ENCODE data around the gene RAMAC. TPM values are rescaled to one million over a fixed set of nuclear protein-coding genes. Genes with fewer than 3 reads are reported as not detected.
"Not testable (repeated sequence)": the region's sequence is repeated elsewhere in the genome, so short reads cannot be mapped to it uniquely, and the experiment has no call there.

RAMAC gene
- total RNA-seq, 4 donors from 2014 or later = 16.4 to 28.0 (median 23.7) TPM

DNA sequence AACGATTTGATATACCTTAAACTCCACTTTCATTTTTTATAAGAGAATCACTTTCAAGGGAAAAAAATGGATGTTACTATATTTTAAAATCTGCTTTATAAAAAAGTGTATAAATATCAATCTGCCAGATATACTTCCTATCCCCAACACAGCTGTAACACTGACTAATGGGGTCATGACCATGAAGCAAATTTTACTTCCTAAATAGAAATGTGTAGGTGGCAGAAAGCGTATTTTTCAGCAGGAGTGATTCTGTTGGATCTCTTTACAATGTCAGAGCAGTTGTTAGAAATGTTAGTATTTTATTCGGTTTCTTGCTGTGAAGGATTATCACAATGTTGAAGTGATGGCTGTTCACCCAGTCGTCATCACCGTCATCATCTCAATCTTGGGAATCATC is 30.9 kb downstream of the RAMAC start:
- no peak overlapping the region for H3K4me3 ChIP-seq
- no peak overlapping the region for H3K27ac ChIP-seq
- ATAC-seq = no peak
- in situ Hi-C loops (cut with MboI; ENCODE audit: low sequenced_read_pairs in 4 of 4) = loop anchor here in 2 of 4 donors (10.0 to 25.0 kb wide), 2 partner anchors 88 to 480 kb away; partner anchors contain the start of genes RPS17 (in 1 of the 2) and TM6SF1 (in 1 of the 2)
- H3K36me3 ChIP-seq = peaks cover 0 to 48% of the 10 kb centered on the region in 2 donors
- DNase-seq = no peak
- TF ChIP-seq, protein P1, sequence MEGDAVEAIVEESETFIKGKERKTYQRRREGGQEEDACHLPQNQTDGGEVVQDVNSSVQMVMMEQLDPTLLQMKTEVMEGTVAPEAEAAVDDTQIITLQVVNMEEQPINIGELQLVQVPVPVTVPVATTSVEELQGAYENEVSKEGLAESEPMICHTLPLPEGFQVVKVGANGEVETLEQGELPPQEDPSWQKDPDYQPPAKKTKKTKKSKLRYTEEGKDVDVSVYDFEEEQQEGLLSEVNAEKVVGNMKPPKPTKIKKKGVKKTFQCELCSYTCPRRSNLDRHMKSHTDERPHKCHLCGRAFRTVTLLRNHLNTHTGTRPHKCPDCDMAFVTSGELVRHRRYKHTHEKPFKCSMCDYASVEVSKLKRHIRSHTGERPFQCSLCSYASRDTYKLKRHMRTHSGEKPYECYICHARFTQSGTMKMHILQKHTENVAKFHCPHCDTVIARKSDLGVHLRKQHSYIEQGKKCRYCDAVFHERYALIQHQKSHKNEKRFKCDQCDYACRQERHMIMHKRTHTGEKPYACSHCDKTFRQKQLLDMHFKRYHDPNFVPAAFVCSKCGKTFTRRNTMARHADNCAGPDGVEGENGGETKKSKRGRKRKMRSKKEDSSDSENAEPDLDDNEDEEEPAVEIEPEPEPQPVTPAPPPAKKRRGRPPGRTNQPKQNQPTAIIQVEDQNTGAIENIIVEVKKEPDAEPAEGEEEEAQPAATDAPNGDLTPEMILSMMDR (IDR thresholded peaks at IDR 0.05 in 4 of 5, conservative IDR thresholded peaks at IDR 0.05 in 1 of 5) = no peak
- TF ChIP-seq POLR2A (IDR thresholded peaks at IDR 0.05) = no peak
- peaks cover 9 to 11% of the 10 kb centered on the region in 2 donors for H3K4me1 ChIP-seq
- H3K9me3 ChIP-seq = no peaks in the 10 kb centered on the region
- H3K27me3 ChIP-seq = no peaks in the 10 kb centered on the region
- intact Hi-C loops (cut with DNase I; ENCODE audit: low total_unique reads) = loop anchor here (10.0 kb wide), 1 partner anchor 482 kb away; no protein-coding TSS in a partner anchor

DNA sequence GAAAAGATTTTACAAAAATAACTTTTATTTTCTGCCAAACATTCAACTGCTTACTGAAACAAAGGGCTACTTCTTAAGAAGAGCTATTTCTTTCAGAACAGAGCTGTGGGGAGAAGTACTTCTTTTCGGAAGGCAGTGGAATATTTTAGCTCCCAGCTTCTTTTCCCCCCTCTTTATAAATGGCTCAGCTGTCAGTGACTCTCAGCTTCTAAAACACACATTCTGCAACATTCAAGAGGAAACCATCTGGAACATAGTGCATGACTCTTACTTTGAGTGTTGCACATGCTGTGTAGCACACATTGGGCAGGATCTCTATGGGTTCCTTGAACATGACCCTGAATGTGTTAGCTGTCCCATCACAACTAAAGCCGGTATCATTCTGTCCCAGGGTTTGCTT is 32.4 kb downstream of the RAMAC start:
- in situ Hi-C loops (cut with MboI; ENCODE audit: low sequenced_read_pairs in 4 of 4) = loop anchor here in 2 of 4 donors (10.0 to 25.0 kb wide), 2 partner anchors 86 to 481 kb away; partner anchors contain the start of genes RPS17 (in 1 of the 2) and TM6SF1 (in 1 of the 2)
- ATAC-seq = no peak
- intact Hi-C loops (cut with DNase I; ENCODE audit: low total_unique reads) = loop anchor here (10.0 kb wide), 1 partner anchor 484 kb away; no protein-coding TSS in a partner anchor
- no peak for DNase-seq
- no peak overlapping the region for H3K4me3 ChIP-seq
- peaks cover 0 to 4% of the 10 kb centered on the region in 2 donors for H3K4me1 ChIP-seq
- H3K9me3 ChIP-seq = no peaks in the 10 kb centered on the region
- H3K36me3 ChIP-seq = peaks cover 0 to 48% of the 10 kb centered on the region in 2 donors
- no peaks in the 10 kb centered on the region for H3K27me3 ChIP-seq
- H3K27ac ChIP-seq = no peak overlapping the region
- TF ChIP-seq, protein P1 (IDR thresholded peaks at IDR 0.05 in 4 of 5, conservative IDR thresholded peaks at IDR 0.05 in 1 of 5) = no peak
- TF ChIP-seq POLR2A (IDR thresholded peaks at IDR 0.05) = no peak

DNA sequence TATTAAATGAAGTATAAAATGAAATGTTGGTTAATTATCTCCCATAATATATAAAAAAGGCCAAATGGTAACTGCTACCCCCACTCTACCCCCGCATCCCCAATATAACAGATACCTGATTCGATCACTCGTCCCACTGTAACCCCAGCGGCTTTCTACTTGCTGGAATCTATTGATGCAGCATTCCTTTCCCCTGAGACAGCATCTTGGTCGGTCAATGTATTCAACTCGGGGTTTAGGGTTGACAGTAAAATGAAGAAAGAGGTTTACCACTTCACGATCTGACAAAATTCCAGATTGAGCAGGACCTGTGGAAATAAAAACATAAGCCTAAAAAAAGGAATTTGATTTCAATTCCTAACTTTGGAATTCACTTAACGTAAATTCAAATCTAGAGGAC is 44.0 kb downstream of the RAMAC start:
- DNase-seq (no peak), ATAC-seq (no peak)
- H3K36me3 ChIP-seq = peaks cover 4 to 36% of the 10 kb centered on the region in 2 donors
- H3K27me3 ChIP-seq = no peaks in the 10 kb centered on the region
- no peak overlapping the region for H3K27ac ChIP-seq
- TF ChIP-seq, protein P1 (IDR thresholded peaks at IDR 0.05 in 4 of 5, conservative IDR thresholded peaks at IDR 0.05 in 1 of 5) = no peak
- no peak for TF ChIP-seq POLR2A (IDR thresholded peaks at IDR 0.05)
- H3K4me3 ChIP-seq = no peak overlapping the region
- in situ Hi-C loops (cut with MboI; ENCODE audit: low sequenced_read_pairs in 4 of 4) (no loop called here), intact Hi-C loops (cut with DNase I; ENCODE audit: low total_unique reads) (no loop called here)
- H3K4me1 ChIP-seq = peaks cover 0 to 4% of the 10 kb centered on the region in 2 donors
- H3K9me3 ChIP-seq = no peaks in the 10 kb centered on the region

DNA sequence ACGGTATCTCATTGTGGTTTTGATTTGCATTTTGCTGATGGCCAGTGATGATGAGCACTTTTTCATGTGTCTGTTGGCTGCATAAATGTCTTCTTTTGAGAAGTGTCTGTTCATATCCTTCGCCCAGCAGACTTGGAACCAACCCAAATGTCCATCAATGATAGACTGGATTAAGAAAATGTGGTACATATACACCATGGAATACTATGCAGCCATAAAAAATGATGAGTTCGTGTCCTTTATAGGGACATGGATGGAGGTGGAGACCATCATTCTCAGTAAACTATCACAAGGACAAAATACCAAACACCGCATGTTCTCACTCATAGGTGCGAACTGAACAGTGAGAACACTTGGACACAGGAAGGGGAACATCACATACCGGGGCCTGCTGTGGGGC is 45.2 kb downstream of the RAMAC start:
- intact Hi-C loops (cut with DNase I; ENCODE audit: low total_unique reads); ATAC-seq; DNase-seq; H3K4me1 ChIP-seq; H3K27me3 ChIP-seq; in situ Hi-C loops (cut with MboI; ENCODE audit: low sequenced_read_pairs in 4 of 4); H3K9me3 ChIP-seq; H3K4me3 ChIP-seq; H3K27ac ChIP-seq: not testable (repeated sequence)
- peaks cover 4 to 36% of the 10 kb centered on the region in 2 donors for H3K36me3 ChIP-seq

DNA sequence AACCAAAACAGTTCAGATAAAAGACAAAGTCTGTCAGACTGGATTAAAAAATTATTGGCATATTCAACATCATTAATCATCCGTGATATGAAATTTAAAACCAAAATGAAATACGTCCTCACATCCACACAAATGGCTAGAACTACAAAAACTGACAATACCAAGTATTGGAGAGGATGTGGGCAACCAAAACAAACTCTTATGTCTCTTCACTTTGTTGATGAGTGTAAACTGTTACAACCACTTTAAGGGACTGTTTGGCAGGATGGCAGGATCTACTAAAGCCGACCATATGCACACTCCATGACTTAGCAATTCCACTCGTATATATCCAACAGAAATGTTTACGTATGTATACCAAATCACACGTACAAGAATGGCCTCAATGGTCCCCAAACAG is 50.2 kb downstream of the RAMAC start:
- DNase-seq = no peak
- no peak overlapping the region for H3K4me3 ChIP-seq
- peaks cover 0 to 5% of the 10 kb centered on the region in 2 donors for H3K4me1 ChIP-seq
- no peaks in the 10 kb centered on the region for H3K27me3 ChIP-seq
- no peak for ATAC-seq
- H3K27ac ChIP-seq = peak overlapping the region in 2 of 4 donors; percentile 47 to 50
- H3K9me3 ChIP-seq = no peaks in the 10 kb centered on the region
- intact Hi-C loops (cut with DNase I; ENCODE audit: low total_unique reads) (no loop called here), in situ Hi-C loops (cut with MboI; ENCODE audit: low sequenced_read_pairs in 4 of 4) (no loop called here)
- H3K36me3 ChIP-seq = peaks cover 0 to 14% of the 10 kb centered on the region in 2 donors
- TF ChIP-seq, protein P1 (IDR thresholded peaks at IDR 0.05 in 4 of 5, conservative IDR thresholded peaks at IDR 0.05 in 1 of 5) = no peak
- no peak for TF ChIP-seq POLR2A (IDR thresholded peaks at IDR 0.05)

Data from gastrocnemius medialis (tissue), 4 donors.